ENCODE data around the gene TIAM2.
A peak's percentile ranks its signal among the peaks of the same experiment; 100 is the strongest.
"Not testable (repeated sequence)": the region's sequence is repeated elsewhere in the genome, so short reads cannot be mapped to it uniquely, and the experiment has no call there.

TIAM2 gene

GRCh38 chr6:154991207-154991606, 3.9 kb upstream of the TIAM2 start:
- DNase-seq, result no peak

- DNase-seq, result no peak
These were observed 2.1 kb upstream of the TIAM2 start for GRCh38 chr6:154993026-154993425.

GRCh38 chr6:154993710-154994109, 1.4 kb upstream of the TIAM2 start:
- DNase-seq, result no peak

DNA sequence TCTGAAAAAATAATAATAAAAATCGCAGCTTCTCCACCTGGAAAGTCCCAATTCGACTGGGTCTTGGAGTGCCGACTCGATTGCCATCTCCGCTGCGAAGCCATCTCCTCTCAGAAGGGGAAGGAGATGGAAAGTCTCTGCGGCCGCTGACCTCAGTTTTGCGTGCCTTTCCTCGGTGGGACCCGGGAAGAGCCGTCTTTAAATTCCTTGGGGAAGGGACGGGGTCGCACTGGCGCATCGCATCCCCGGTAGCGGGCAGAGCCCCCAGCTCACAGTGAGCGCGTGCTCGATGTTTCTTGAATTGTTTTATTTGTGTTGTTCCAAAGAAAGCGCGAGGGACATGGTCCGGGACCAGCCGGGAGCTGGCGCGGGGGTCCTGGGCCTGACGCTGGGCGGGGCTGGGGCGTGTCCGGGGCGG, 270 bp upstream of the TIAM2 start:
- DNase-seq, result peak; percentile 49

GRCh38 chr6:154996016-154996590, 988 bp downstream of the TIAM2 start:
- DNase-seq, result no peak

DNA sequence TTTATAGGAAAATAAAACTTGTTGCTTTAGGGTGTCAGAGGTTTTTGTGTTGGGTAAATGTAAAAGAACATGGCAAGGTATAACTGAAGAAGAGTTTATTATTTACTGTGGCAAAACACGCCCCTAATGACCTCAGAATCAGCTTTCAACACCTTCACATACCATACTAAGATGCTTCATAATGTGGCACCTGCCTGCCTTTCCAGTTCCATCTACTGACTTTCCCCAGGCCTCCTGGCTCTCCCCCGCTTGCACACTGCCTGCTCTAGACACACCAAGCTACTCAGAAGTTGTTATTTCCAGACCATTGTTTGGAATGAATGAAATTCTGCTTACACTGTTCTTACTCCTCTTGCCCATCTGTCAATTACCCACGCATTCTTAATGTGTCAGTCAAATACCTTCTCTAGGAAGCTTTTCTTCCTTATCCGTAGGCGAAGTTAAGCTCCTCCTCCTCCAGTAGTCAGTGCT, 1.8 kb downstream of the TIAM2 start:
- no peak for DNase-seq

DNA sequence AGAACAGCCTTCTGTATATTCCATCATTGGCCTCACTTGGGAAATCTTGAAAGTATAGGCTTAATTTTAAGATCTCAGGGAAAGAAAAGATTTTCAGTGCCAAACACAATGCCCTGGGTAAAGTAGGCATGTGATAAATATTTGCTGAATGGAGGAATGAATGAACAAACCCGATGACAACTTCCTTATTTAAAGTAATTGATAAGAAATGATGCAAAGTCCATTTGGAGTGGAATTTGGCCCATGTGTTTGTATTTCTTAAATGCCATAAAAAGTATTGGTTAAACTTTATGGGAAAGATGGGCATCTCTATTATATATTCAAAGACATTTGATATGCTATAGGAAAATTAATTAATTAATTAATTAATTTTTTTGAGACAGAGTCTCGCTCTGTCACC, 3.7 kb downstream of the TIAM2 start:
- no peak for DNase-seq

DNA sequence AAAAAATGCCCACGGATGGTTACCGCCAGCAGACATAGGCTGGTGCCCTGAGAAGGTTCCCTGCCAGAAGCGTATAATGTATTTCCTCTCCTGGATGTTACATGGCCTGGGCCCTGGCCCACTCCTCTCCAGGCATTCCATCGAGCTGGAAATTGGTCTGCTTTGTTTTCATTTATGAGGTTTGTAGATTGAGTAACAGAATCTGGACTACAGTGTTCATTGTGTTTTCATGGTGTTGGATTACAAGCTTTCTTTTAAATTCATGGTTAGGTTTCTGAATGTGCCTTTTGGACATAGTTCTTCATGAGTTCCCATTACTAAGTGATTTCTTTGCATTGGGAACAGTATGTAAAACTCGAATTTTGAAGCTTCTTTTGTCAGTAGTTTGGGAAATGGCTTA, 6.4 kb downstream of the TIAM2 start:
- no peak for DNase-seq

- DNase-seq, result no peak
These were observed 6.8 kb downstream of the TIAM2 start for GRCh38 chr6:155001934-155002333.

- DNase-seq, result no peak
These were observed 8.4 kb downstream of the TIAM2 start for GRCh38 chr6:155003476-155003875.

- no peak for DNase-seq
These were observed 8.9 kb downstream of the TIAM2 start for GRCh38 chr6:155004017-155004416.

- no peak for DNase-seq
These were observed 9.7 kb downstream of the TIAM2 start for GRCh38 chr6:155004576-155005372.

- no peak for DNase-seq
These were observed 13.5 kb downstream of the TIAM2 start for GRCh38 chr6:155008625-155009024.

DNA sequence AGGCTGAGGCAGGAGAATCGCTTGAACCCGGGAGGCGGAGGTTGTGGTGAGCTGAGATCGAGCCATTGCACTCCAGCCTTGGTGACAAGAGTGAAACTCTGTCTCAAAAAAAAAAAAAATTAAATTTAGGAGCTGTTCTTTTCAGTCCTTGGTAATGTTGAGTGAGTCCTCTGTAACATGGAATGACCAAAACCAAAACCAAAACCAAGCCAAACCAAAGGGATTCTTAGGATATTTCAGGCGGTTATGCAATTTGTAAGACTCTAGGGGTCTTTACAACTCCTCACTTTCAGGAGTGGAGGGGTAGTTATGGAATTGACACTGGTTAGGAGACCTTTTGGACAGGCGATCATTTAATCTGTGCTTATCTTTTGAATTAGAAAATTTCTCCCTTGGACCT, 15.8 kb downstream of the TIAM2 start:
- DNase-seq, result no peak

- no peak for DNase-seq
These were observed 16.7 kb downstream of the TIAM2 start for GRCh38 chr6:155011809-155012291.

DNA sequence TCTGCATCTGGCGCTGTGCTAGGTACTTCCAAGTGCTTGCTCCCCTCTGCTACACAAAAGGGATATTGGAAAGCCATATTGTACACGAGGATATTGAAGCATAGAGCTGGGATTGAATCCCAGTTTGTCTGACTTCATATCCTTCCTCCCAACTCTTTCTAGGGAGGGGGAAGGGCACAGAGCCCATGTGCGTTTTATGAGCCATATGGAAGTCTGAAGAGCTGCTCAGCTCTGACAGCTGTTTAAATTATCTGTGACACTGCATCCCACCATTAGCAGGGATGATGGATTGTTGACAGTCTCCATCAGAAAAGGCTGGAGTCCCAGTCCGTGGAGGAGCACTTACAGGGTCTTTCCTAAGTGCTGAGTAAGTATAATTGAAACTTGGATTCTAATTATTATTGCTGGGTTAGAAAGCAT, 18.4 kb downstream of the TIAM2 start:
- DNase-seq, result peak; percentile 43

DNA sequence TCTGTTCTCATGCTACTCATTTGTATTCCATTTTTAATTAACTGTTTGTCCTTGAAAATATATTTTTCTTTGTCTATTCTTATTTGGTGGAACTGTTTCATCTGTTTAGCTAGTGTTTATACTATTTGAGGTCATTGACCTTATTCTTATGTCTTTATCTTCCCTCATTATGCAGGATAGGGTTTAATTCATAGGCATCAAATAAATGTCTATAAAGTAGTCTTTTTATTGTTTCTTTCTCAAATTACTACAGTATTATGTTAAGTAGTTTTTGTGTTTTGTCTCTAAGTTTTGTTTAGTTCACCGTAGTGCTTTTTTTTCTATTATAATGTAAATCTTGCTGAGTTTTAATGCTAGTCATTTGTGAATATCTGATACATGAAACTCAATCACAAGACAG, 19.0 kb downstream of the TIAM2 start:
- DNase-seq, result no peak

- DNase-seq, result no peak
These were observed 19.7 kb downstream of the TIAM2 start for GRCh38 chr6:155014670-155015300.

DNA sequence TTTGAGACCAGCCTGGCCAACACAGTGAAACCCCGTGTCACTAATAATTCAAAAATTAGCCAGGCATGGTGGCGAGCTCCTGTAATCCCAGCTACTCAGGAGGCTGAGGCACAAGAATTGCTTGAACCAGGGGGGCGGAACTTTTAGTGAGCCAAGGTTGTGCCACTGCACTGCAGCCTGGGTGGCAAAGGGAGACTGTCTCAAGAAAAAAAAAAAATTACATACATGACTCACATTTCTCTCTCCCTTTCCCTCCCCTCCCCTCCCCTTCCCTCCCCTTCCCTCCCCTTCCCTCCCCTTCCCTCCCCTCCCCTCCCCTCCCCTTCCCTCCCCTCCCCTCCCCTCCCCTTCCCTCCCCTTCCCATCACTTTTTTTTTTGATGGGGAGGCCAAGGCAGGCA, 23.3 kb downstream of the TIAM2 start:
- DNase-seq, result not testable (repeated sequence)

DNA sequence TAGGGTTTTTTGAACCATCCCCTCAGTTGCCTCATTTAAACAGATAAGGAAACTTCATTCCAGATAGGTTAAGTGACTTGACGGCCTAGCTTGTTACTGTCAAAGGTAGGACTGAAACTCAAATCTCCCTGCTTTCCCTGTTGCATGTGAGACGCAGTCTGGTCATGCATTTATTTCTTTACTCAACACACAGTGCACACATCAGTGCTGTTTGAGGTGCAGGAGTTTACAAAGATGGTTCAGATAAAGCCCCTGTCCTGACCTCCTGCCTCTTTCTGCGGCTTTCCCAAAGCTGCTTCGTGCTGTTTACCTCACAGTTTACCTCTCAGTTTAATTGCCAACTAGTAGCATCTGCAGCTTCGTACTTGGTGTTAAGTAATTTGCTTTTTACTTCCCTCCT, 26.6 kb downstream of the TIAM2 start:
- DNase-seq, result no peak

- DNase-seq, result no peak
These were observed 27.6 kb downstream of the TIAM2 start for GRCh38 chr6:155022721-155023120.

GRCh38 chr6:155023717-155024116, 28.6 kb downstream of the TIAM2 start:
- DNase-seq, result no peak

DNA sequence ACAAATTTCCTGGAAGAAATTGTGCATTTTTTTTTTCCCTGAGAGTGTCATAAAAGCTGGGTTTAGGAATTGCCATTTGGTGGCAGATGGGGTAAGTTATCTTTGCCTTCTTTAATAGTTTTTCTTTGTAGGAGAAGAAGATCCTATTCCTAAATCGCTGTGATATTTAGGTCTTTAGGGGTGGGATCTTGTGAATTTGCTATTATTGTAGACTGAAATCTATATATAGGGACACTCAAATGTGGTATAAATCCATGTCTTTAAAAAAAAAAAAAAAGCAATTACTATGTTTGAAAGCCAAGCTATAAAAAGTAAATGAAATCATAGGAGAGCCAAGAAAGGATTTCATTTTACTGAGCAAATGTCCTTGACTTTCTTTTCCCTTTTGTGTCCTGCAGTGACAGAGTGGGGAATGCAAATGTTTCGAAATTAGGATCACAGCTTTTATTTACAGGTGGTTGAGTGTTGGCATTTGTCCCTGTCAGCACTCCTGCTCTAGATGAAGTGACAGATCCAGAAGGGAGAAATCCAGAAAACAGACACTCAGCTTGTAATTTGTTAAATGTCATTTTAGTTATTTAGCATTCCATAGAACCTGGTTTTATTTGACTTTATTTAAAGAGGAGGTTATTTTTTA, 29.4 kb downstream of the TIAM2 start:
- DNase-seq, result no peak
